A673 (cell line): Measurements from ENCODE around the gene HERC3. TPM values are rescaled to one million over a fixed set of nuclear protein-coding genes. Genes with fewer than 3 reads are reported as not detected.

Experiments
- BruUV-seq: library from RNA; stranded (reverse); fragments of 400-500 nt; replicated peaks from 2 replicates; lab custom pipeline; 2021; lab: Mats Ljungman, UMichigan
- CTCF ChIA-PET: fragments of 300-600 bp; sonication (Branson Sonifier 250); formaldehyde crosslinking; loops from one replicate; lab custom pipeline; 2022; ENCODE audit warnings: antibody characterized with exemption; lab: Charles Lee
- POLR2A ChIA-PET: fragments of 300-600 bp; sonication (Branson Sonifier 250); formaldehyde crosslinking; loops from one replicate; lab custom pipeline; 2022; ENCODE audit warnings: antibody characterized with exemption; ENCODE audit not compliant: low non-redundant PET; lab: Charles Lee
- DNase-seq: peaks from one replicate; pipeline ENCODE4 v3.0.0-alpha.2; 2015; ENCODE audit warnings: low spot score
- H3K27ac ChIP-seq: fragments of 200-600 bp; sonication (generic); 2 replicates; pipeline ENCODE4 v1.5.1; 2016; ENCODE audit warnings: mixed run types, low read depth, mild to moderate bottlenecking, mixed read lengths, antibody characterized with exemption, low read length; ENCODE audit not compliant: poor library complexity, severe bottlenecking
- H3K27me3 ChIP-seq: fragments of 200-600 bp; sonication (generic); replicated peaks from 2 replicates; pipeline ENCODE4 v1.6.1; 2017; ENCODE audit warnings: mixed run types, low read depth, mild to moderate bottlenecking, mixed read lengths, antibody characterized with exemption, low read length; ENCODE audit not compliant: insufficient read depth, poor library complexity
- H3K36me3 ChIP-seq: fragments of 200-600 bp; sonication (generic); 2 replicates; pipeline ENCODE4 v1.6.1; 2016; ENCODE audit warnings: mixed run types, mild to moderate bottlenecking, mixed read lengths, antibody characterized with exemption, low read length; ENCODE audit not compliant: insufficient read depth, poor library complexity, severe bottlenecking
- H3K4me1 ChIP-seq: fragments of 200-600 bp; sonication (generic); 2 replicates; pipeline ENCODE4 v1.6.1; 2017; ENCODE audit warnings: mixed run types, mild to moderate bottlenecking, mixed read lengths, antibody characterized with exemption, low read length; ENCODE audit not compliant: insufficient read depth, poor library complexity, severe bottlenecking
- H3K4me3 ChIP-seq: fragments of 200-600 bp; sonication (generic); 2 replicates; pipeline ENCODE4 v1.5.1; 2016; ENCODE audit warnings: low read depth, mixed run types, mild to moderate bottlenecking, mixed read lengths, low read length; ENCODE audit not compliant: poor library complexity, severe bottlenecking
- H3K9me3 ChIP-seq: fragments of 200-600 bp; sonication (generic); 2 replicates; pipeline ENCODE4 v1.6.1; 2016; ENCODE audit warnings: mixed run types, low read depth, mild to moderate bottlenecking, mixed read lengths, antibody characterized with exemption, low read length; ENCODE audit not compliant: poor library complexity, severe bottlenecking
- EZH2 ChIP-seq: fragments of 200-600 bp; sonication (generic); IDR thresholded peaks from 2 replicates; pipeline ENCODE4 v1.6.1; 2017; ENCODE audit warnings: borderline replicate concordance, low read depth, mild to moderate bottlenecking, mixed read lengths, antibody characterized with exemption, low read length; ENCODE audit not compliant: poor library complexity, severe bottlenecking
- intact Hi-C: fragments of 100-400 bp; cut with micrococcal nuclease; formaldehyde crosslinking; loops from one replicate; pipeline ENCODE4 v1.10.0; 2022; ENCODE audit not compliant: unreplicated experiment
- total RNA-seq: library from RNA; stranded (reverse); gene quantifications from 2 replicates; pipeline ENCODE4 v1.2.3, GENCODE V29; 2021
- TF ChIP-seq, protein P1 (sequence below): fragments of 300-800, 200-600 bp; sonication (generic); conservative IDR thresholded peaks from 2 replicates; pipeline ENCODE4 v1.5.1; 2017; ENCODE audit warnings: low read depth, mild to moderate bottlenecking, antibody characterized with exemption, low read length, moderate library complexity, mixed read lengths

The HERC3 gene
- total RNA-seq, 1 experiment from 2014 or later = 0.71 TPM

DNA sequence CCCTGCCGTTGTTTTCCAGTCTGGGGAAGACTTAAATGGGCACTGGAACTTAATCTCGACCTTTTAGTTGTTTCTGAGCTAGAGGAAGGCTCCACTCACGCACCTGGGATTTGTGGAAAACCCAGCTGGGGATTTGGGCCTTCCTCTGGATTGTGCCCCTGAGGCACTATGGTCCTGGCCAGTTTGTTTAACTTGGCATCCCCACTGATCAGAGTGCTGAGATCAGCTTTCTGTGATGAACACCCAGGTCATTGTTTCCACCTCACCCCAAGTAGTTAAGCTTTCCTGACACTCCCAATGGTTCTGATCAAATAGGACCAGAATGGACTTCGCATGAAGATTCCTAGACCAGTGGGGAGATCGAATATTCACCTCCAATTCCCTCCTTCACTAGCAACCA lies 125.8 kb downstream of the HERC3 start:
- no peak for TF ChIP-seq EZH2
- TF ChIP-seq, protein P1, sequence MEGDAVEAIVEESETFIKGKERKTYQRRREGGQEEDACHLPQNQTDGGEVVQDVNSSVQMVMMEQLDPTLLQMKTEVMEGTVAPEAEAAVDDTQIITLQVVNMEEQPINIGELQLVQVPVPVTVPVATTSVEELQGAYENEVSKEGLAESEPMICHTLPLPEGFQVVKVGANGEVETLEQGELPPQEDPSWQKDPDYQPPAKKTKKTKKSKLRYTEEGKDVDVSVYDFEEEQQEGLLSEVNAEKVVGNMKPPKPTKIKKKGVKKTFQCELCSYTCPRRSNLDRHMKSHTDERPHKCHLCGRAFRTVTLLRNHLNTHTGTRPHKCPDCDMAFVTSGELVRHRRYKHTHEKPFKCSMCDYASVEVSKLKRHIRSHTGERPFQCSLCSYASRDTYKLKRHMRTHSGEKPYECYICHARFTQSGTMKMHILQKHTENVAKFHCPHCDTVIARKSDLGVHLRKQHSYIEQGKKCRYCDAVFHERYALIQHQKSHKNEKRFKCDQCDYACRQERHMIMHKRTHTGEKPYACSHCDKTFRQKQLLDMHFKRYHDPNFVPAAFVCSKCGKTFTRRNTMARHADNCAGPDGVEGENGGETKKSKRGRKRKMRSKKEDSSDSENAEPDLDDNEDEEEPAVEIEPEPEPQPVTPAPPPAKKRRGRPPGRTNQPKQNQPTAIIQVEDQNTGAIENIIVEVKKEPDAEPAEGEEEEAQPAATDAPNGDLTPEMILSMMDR = no peak
- ChIA-PET CTCF (no interaction called here), POLR2A (no interaction called here)
- H3K4me1 ChIP-seq = peaks cover 11% of the 10 kb centered on the region
- no peaks in the 10 kb centered on the region for H3K9me3 ChIP-seq
- H3K36me3 ChIP-seq = no peaks in the 10 kb centered on the region
- no peak for DNase-seq
- H3K27me3 ChIP-seq = no peaks in the 10 kb centered on the region
- no peak overlapping the region for H3K27ac ChIP-seq
- intact Hi-C loops = no loop called here
- no peak overlapping the region for H3K4me3 ChIP-seq
- no TSS peak for BruUV-seq

DNA sequence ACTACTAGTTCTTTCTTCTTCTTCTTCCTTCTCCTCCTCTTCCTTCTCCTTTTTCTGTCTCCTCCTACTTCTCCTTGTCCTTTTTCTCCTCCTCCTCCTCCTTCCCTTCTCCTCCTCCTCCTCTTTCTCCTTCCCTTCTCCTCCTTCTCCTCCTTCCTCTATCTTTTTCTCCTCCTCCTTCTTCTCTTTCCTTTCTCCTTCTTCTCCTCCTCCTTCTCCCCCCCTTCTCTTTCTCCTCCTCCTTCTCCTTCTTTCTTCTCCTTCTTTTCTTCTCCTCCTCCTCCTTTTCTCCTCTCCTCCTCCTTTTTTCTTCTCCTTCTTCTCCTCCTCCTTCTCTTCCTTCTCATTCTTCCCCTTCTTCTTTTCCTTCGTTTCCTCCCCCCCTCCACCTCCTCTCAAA lies 127.1 kb downstream of the HERC3 start:
- POLR2A ChIA-PET = no interaction called here
- H3K36me3 ChIP-seq = no peaks in the 10 kb centered on the region
- CTCF ChIA-PET = no interaction called here
- no peak for DNase-seq
- H3K4me3 ChIP-seq = no peak overlapping the region
- no peaks in the 10 kb centered on the region for H3K9me3 ChIP-seq
- no peak overlapping the region for H3K27ac ChIP-seq
- TF ChIP-seq, protein P1 = no peak
- TF ChIP-seq EZH2 = no peak
- H3K27me3 ChIP-seq = no peaks in the 10 kb centered on the region
- BruUV-seq = no TSS peak
- intact Hi-C loops = no loop called here
- H3K4me1 ChIP-seq = peaks cover 11% of the 10 kb centered on the region

DNA sequence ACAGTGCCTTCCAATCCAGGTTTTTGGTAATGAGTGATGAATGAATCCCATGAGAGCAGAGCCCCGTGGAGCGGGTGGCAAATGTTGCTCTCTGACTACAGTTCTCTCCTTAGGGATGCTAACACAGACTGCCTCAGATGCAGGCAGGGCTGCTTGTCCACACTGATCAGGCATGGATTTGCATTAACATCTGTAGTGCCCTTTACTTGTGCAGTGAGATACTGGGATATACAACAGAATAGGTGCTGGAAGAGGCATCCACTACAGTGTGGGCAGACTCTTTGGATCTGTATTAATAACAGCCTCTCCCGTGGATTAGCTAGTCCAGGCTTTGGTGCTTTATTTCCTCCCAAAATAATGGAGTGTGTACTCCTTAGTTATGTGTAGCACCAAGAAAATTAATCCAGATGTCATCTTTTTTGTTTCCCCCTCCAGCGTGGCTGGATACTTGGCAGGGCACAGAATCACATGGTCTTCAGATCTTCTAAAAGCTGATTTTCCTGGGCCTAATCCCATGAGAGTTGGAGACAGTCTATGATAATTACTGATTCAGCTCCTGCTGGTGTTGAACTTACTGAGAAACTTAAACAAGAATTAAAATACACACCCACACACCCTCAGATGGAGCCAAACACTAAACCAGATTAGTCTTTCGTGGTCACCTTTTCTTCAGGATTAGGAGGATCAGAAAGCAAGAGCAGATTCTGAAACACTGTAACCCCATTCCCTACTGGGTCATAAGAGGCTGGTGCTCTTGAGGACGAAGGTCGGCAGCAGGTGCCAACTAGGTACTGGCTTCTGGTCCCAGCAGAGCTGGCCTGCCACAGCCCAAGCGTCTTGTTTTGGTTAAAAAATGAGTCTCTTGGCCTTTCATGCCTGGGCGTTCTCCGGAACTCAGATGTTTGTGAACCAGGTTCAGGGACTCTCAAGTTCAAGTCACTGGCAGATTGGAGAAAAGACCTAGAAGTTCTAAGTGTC lies 128.5 kb downstream of the HERC3 start:
- H3K36me3 ChIP-seq = no peaks in the 10 kb centered on the region
- intact Hi-C loops = no loop called here
- H3K4me1 ChIP-seq = peaks cover 11% of the 10 kb centered on the region
- peak; percentile 82 for DNase-seq
- ChIA-PET CTCF (interaction anchor here (1.0 kb wide), 1 partner anchor 14 kb away, joined by 4 read pairs; no protein-coding TSS in a partner anchor), POLR2A (no interaction called here)
- no peaks in the 10 kb centered on the region for H3K27me3 ChIP-seq
- H3K4me3 ChIP-seq = no peak overlapping the region
- peak overlapping the region; percentile 5 for H3K27ac ChIP-seq
- TF ChIP-seq, protein P1 = no peak
- TF ChIP-seq EZH2 = no peak
- H3K9me3 ChIP-seq = no peaks in the 10 kb centered on the region
- no TSS peak for BruUV-seq
